GM19467 (cell line): ENCODE measurements around the gene RAPSN.

Experiments
- ATAC-seq: cut with Tn5 transposase; IDR thresholded peaks from one replicate; pipeline ENCODE4 v1.9.1; 2021; ENCODE audit warnings: mild to moderate bottlenecking, moderate library complexity; ENCODE audit not compliant: unreplicated experiment

Gene RAPSN

DNA sequence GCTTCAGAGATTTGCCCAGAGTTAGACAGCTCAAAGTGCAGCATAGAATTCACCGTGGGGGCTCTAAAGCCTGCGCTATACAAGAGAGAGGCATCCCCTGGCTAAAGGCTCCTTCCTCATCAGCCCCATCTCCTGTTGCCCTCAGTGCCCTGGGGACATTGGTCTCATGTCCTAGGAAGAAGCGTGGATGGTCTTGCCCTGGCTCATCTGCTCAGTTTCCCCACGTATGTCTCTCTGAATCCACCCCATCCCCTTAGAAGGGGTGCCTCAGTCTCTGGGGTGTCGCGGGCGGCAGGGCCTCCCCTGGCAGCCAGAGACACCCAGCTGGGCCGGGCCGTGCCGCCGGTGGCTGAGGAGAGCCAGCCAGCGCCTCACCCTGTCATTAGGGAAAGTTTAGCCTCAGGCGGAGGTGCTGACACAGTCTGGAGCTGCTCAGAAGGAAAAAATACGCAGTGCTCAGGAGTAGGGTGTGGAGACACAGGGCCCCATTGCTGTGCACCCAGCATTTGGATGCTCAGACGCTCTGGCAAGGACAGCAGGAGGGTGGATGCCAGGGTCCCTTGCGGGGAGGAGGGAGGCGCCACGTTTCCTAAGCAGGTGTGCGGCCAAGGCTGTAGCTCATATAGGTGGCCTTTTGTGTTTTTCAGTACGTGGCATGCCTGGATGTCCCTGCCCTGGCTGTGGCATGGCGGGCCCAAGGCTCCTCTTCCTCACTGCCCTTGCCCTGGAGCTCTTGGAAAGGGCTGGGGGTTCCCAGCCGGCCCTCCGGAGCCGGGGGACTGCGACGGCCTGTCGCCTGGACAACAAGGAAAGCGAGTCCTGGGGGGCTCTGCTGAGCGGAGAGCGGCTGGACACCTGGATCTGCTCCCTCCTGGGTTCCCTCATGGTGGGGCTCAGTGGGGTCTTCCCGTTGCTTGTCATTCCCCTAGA, 39.2 kb downstream of the RAPSN start:
- no peak for ATAC-seq

GRCh38 chr11:47408598-47409439, 40.1 kb downstream of the RAPSN start:
- no peak for ATAC-seq

DNA sequence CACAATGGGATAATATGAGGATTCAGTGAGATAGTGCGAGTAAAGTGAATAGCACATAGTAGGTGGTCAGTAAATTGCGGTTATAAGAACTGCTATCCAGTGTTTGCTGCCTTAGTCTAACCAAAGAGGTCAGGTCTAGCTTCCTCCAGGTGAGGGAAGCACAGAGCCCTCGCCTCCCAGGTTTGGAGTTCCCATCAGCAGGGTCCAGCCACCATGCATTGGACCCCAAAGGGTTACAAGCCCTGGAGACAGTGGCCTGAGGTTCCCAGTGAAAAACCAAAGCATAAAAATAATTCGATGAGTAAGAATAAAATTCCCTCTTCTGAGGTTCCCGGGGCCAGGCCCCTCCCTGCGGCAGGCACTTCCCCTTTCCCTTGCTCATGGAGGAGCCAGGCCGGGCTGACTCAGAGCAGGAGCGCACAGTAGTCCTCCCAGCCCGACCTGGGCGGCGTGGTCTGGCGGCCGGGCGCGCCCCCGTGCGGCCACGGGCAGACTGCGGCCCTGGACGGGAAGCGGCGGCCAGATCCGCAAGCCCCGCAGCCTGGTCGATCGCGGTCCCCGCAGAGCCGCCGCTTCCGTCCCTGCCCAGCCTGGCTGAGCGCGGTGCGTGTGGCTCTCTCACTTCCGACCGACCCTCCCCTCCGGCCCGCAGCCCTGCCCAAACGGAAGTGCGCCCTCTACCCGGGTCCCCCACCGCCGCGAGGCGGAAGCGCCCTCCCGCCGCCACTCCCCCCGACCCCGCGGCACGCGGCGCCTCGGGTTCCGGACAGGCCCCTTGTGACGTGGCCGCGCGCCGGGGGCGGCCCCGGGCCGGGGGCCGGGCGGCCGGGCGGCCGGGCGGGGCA, 41.0 kb downstream of the RAPSN start, which contains the start of gene SLC39A13:
Gene SLC39A13 (plus strand): TSS at position 845 of the 845 bp plus-strand sequence. CDS start 1,505 bp downstream, outside the sequence.
- peak; percentile 84 for ATAC-seq

- ATAC-seq, result no peak
Measured at GRCh38 chr11:47406896-47407745, 41.8 kb downstream of the RAPSN start.

DNA sequence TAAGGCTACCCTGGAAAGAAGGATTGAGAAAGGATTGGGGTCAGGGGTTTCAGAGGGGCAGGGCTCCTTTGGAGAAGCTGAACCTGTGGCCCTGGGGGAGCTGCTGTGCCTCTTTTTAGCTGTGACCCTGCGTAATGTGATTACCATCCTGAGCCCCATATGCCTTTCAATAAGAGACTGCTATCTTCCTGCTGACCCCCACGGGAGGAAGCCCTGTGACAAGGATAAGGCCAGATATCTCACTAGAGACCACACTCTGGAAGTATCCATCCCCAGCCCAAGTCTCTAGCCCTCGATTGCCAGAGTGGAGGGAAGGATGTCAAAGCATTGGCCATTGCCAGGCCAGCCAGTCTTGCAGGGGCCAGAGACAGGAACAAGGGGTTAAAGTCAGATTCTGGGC, 45.4 kb downstream of the RAPSN start:
- ATAC-seq, result no peak

DNA sequence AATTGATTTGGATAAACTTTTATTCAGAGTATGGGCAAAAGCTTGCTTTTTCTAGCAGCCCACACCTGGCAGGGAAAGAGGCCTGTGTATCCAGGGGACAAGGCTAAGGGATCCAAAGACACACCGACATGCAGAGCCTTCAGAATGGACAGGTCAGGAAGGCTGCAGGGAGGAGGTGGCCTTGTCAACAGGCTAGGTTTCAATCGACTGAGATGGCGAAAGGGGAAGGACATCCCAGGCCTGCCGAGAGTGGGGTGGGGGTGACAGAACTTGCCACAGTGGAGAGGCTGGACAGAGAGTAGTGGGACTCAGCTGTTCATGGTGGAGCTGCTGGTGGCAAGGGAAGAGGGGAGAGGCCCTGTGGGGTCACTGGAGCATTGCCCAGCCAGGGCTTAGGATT, 45.8 kb downstream of the RAPSN start:
- no peak for ATAC-seq

DNA sequence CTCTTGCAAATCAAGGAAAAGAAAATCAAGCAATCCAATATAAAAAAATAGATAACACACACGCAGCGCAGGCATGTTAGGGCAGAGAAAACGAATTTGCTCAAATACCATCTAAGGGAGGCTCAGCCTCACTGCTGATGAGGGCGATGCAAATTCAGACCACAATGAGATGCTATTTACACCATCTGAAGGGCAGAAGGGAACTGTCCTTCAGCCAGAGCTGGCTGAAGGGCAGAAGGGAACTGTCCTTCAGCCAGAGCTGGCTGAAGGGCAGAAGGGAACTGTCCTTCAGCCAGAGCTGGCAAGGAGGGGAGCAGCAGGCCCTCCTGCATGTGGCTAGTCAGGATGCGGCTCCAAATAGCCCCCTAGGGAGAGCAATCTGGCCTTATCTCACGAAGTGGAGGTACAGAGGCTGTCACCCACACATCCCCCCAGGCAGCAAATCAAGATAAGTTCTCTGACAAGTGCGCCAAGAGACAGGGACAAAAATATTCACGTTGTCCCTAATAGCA, 48.1 kb downstream of the RAPSN start:
- peak; percentile 69 for ATAC-seq

- ATAC-seq, result peak; percentile 39
Measured at GRCh38 chr11:47399860-47400767, 48.8 kb downstream of the RAPSN start.

- ATAC-seq, result no peak
Measured at GRCh38 chr11:47398551-47398950, 50.4 kb downstream of the RAPSN start.

GRCh38 chr11:47398011-47398410, 50.9 kb downstream of the RAPSN start:
- no peak for ATAC-seq

DNA sequence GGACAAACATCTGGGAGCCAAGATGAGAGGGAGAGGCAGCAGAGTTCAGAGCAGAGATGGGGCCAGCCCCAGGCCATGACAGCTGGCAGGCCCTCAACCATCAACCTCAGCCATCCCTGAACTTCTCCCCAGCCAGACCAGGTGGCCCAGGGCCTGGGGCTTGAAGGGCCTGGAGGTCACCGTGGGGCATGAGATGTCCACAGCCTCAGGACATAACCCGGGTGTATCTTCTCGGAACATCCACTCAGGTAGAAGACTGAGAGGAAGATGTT, 53.0 kb downstream of the RAPSN start:
- no peak for ATAC-seq

DNA sequence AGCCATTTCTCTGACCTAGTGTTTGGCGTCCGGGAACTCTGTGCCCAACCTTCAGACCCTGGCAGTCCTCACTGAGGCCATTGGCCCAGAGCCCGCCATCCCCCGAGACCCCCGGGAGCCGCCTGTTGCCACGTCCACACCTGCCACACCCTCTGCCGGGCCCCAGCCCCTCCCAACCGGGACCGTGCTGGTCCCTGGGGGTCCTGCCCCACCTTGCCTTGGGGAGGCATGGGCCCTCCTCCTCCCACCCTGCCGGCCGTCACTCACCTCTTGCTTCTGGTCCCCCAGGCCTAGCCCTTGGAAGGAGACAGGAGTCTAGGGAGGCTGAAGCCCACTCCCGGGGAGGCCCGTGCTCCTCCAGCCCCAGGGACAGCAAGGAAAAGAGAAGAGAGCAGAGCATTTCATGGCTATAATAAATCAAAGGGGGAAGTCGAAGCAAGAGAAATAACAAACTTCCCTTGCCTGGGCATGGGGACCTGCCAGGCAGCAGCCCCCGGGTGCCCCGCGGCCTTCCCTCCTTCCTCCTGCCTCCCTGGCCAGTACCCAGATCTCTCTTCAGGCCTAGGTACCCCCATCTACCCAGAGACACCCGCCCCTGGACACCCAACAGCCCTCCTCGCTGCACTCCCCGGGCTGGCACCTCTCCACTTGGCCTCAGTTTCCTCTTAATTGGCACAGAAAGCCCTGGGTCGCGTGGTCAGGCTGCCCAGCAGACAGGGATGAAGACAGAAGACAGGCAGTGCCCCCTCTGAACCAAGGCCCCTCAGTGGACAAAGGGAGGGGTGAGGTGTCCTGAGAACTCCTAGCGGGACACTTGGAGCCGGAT, 53.5 kb downstream of the RAPSN start:
- no peak for ATAC-seq

- no peak for ATAC-seq
Measured at GRCh38 chr11:47394322-47395222, 54.4 kb downstream of the RAPSN start.

DNA sequence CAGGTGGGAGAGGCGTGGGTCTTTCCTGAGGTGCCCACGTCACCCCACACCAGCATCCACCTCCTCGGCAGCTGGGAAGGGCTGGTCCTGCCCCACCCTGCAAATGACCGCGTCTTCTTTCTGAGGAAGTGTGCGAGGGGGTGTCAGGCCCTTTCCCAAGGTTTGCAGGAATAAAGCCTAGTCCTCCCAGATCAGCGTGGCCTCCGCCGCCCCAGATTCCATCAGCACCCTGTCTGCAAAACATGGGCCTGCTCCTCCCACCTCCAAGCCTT, 55.0 kb downstream of the RAPSN start:
- no peak for ATAC-seq

DNA sequence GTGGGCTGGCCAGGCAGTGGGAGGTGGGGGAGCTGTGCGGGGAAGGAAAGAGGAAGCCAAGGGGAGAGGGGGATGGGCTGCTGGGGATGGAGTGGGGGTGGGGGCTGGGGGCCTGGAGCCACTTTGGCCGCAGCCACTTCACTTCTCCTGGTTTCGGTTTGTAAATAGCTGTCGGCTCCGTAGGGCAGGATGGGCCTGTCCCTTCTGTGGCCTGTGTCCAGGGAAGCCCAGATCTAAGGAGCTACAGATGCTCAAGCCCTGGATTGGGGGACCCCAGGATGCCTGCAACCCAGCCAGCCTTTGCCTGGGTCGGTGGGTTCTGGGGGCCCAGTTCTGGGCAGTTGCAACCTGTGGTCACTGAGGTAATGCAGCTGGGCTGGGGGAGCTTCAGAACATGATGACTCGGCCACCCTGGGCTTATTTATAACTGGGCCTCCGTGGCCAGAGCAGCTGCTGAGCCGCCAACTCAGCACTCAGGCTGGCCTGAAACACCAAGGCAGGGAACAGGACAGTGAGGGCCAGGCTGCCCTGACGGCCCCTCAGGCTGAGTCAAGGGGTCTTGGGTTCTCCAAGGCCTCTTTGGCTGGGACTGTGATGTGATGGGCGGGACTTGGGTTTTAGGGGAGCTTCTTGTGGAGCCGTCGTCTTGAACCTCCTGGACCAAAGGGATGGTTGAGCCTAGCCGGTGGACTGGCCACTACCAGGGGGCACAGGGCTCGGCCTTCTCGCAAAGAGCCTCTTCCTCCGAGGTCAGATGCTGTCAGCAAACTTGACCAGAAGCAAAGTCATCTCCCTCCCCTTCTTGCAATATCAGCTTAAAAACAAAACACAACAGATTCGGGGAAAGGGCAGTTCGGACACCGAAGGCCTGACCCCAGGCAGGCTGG, 55.5 kb downstream of the RAPSN start:
- no peak for ATAC-seq

DNA sequence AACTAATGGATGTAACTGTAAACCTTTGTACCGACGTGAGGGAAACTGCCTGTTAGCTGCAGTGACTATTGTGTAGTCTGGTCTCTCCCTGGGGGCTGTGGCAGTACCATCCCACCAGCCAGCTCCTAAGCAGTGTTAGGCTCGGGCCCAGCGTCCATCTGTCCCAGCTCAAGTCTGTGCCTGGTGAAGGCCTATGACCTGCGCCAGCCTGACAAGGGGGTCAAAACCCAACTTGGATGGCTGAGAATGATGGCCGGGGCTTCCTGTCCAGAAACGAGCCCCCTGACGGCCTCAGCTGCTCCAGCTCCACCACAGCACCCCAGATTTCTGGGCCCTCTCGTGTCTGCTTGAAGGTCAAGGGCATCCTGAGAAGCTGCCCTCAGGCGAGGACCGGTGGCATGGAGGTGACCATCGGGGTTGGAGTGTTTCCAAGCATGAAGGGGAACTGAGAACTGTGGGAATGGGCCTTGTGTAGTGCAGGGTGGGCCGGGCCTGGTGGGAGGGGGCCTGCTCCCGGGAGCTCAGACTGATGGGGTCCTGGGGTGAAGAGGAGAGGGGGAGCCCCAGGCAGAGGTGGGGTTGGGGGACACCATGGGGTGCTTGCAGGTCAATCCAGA, 56.3 kb downstream of the RAPSN start:
- ATAC-seq, result no peak
